GM12875 (cell line): ENCODE results near the gene LRSAM1.

Experiments used
- H3K4me3 ChIP-seq: one replicate; pipeline ENCODE4 v1.5.1; 2011; ENCODE audit warnings: low read depth, low read length, control low read depth
- TF ChIP-seq, protein P1 (sequence below): IDR thresholded peaks from 2 replicates; pipeline ENCODE4 v1.5.1; 2011; ENCODE audit warnings: low read depth, mild to moderate bottlenecking, control low read depth, inconsistent platforms, low read length, moderate library complexity, borderline replicate concordance; ENCODE audit not compliant: insufficient read depth

LRSAM1 gene

DNA sequence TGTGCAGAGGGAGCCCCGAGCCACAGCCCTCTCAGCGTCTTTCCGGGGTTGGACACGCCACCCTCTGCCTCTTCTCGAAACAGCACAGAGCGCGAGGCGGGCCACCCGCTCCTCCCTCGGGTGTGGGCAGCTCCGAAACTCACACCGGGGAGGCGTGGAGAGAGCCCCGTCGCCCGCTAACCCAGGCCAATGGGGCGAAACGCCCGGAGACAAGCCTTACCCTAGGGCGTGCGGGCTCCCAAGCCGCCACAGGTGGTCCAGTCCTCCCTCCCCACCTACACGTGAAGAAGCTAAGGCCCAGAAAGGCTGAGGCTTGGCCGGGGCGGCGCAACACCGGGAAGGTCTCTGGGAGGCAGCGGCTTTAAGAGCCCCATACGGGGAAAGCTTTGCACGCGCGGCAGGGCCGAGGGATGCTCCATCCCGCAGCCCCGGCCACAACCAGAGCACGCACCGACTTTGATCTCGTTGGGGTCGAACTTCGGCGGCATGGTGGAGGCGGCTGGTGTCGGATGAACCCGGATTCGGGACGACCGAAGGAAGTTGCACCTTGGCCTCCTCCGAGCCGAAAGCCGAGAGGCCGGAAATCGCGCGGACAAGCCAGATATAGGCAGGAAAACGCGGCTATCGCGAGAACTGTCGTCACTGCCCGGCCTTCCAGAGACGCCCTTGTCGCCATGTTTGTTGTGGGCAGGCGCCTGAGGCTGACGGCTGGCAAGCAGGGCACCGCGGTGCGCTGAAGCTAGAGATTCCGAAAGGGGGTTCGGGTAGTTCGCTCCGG, at the start of gene LRSAM1, which contains the start of gene RPL12:
Gene LRSAM1, plus strand, starts transcription at position 681 of the 778 bp plus-strand sequence. CDS start 3,018 bp downstream, outside the sequence.
Gene RPL12, minus strand, starts transcription at position 577 of the 778 bp plus-strand sequence. Its CDS starts 89 bp downstream, at position 488.
- H3K4me3 ChIP-seq = peak within 1 kb of the TSS; percentile 95
- TF ChIP-seq, protein P1, sequence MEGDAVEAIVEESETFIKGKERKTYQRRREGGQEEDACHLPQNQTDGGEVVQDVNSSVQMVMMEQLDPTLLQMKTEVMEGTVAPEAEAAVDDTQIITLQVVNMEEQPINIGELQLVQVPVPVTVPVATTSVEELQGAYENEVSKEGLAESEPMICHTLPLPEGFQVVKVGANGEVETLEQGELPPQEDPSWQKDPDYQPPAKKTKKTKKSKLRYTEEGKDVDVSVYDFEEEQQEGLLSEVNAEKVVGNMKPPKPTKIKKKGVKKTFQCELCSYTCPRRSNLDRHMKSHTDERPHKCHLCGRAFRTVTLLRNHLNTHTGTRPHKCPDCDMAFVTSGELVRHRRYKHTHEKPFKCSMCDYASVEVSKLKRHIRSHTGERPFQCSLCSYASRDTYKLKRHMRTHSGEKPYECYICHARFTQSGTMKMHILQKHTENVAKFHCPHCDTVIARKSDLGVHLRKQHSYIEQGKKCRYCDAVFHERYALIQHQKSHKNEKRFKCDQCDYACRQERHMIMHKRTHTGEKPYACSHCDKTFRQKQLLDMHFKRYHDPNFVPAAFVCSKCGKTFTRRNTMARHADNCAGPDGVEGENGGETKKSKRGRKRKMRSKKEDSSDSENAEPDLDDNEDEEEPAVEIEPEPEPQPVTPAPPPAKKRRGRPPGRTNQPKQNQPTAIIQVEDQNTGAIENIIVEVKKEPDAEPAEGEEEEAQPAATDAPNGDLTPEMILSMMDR = no peak

DNA sequence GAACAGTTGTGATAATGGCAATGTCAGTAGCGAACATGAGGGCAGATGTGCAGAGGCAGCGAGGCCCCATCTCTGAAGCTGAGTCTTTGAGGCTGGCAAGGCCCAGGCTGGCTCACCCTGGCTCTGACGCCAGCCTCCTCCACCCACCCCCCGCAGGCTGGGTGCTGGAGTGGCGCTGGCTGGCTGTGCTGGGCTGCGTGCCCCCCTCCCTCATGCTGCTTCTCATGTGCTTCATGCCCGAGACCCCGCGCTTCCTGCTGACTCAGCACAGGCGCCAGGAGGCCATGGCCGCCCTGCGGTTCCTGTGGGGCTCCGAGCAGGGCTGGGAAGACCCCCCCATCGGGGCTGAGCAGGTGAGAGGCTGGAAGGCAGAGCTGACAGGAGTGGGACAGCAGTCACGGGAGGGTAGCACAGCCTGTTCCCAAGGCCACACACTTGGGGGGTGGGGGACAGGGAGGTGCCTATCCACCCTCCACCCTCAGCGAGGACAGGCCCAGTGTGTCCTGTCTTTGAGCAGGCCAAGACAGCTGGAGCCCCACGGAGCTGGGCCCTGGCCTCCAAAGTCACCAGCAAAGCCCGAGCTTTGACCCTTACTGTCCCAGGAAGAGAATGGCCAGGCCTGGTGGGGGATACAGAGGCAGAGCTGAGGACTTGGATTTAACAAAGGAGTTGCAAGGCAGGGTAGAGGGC, 48.8 kb upstream of the LRSAM1 start:
- H3K4me3 ChIP-seq = no peak overlapping the region
- TF ChIP-seq, protein P1 = no peak

DNA sequence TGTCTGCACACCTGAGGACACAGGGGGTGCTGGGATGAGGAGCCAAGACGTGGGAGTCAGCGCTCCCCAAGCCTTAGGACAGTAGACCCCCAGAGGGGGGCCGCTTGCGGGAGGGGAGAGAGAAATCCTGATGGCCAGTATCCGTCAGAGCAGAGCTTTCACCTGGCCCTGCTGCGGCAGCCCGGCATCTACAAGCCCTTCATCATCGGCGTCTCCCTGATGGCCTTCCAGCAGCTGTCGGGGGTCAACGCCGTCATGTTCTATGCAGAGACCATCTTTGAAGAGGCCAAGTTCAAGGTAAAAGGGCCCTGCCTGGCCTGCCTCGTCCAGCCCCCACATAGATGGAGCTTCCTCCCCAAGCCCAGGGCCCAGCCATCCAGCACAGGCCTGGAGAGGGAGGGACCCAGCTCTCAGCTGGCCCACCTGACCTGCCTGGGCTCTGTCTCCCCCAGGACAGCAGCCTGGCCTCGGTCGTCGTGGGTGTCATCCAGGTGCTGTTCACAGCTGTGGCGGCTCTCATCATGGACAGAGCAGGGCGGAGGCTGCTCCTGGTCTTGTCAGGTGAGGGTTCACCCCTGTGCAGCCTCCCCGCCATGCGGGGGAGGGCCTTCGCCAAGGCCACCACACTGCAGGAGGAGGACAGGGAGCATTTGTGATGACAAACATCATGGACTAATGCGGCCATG, 47.7 kb upstream of the LRSAM1 start:
- no peak overlapping the region for H3K4me3 ChIP-seq
- TF ChIP-seq, protein P1 = no peak

DNA sequence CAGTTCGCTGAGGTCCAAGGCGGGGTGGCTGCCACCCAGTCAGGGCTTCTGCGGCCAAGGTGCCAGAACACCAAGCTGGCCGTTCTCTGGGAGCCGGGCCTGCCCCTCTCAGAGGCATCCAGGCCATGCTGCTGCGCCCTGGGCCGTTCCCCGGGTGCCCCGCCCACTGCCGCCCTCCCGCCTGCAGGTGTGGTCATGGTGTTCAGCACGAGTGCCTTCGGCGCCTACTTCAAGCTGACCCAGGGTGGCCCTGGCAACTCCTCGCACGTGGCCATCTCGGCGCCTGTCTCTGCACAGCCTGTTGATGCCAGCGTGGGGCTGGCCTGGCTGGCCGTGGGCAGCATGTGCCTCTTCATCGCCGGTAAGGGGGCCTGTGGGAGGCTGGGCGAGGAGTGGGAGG, 46.7 kb upstream of the LRSAM1 start:
- TF ChIP-seq, protein P1 = no peak

GRCh38 chr9:127405344-127406125, 45.8 kb upstream of the LRSAM1 start:
- no peak overlapping the region for H3K4me3 ChIP-seq
- TF ChIP-seq, protein P1 = no peak

More for the DNA sequence above, 46.7 kb upstream of the LRSAM1 start:
- H3K4me3 ChIP-seq = no peak overlapping the region

- H3K4me3 ChIP-seq = no peak overlapping the region
- TF ChIP-seq, protein P1 = no peak
Observed at GRCh38 chr9:127406799-127407491, 44.4 kb upstream of the LRSAM1 start.
